Measurements from ENCODE around the gene RDH14. TPM values are rescaled to one million over a fixed set of nuclear protein-coding genes. Genes with fewer than 3 reads are reported as not detected.

RDH14 gene
- polyA plus RNA-seq, 2 of the 4 experiments (the other 2 are of a cell fraction) = 37.0 to 44.5 TPM

GRCh38 chr2:18603854-18604530 lies 43.5 kb upstream of the RDH14 start:
- POLR2A ChIA-PET = no interaction called here
- no peak overlapping the region for H3K4me3 ChIP-seq
- H3K4me1 ChIP-seq = no peaks in the 10 kb centered on the region
- ATAC-seq (no peak), FAIRE-seq (no peak), DNase-seq (ENCODE audit: low read depth in 1 of 2, low spot score in 1 of 2) (no peak)
- H3K9me3 ChIP-seq = no peaks in the 10 kb centered on the region
- no peak for TF ChIP-seq MYC (IDR thresholded peaks at IDR 0.05; ENCODE audit: borderline replicate concordance, low read length)
- TF ChIP-seq PHF8 (IDR thresholded peaks at IDR 0.05; ENCODE audit: borderline replicate concordance, low read depth) = no peak
- TF ChIP-seq HOXB5 (CRISPR knock-in tag; IDR thresholded peaks at IDR 0.05) = no peak
- TF ChIP-seq HMGXB4 (CRISPR knock-in tag; IDR thresholded peaks at IDR 0.05; ENCODE audit: borderline replicate concordance) = no peak
- no peak for TF ChIP-seq JUN (IDR thresholded peaks at IDR 0.05)
- no peak for TF ChIP-seq CTCF (IDR thresholded peaks at IDR 0.05)
- no peak overlapping the region for H3K4me2 ChIP-seq
- CTCF ChIA-PET = no interaction called here
- H3K27ac ChIP-seq = no peak overlapping the region
- 64% methylated on average over 3 of the region's 3 CpGs for WGBS (ENCODE audit: missing lambda C conversion rate)

GRCh38 chr2:18602298-18602697 lies 41.8 kb upstream of the RDH14 start:
- POLR2A ChIA-PET = no interaction called here
- H3K27ac ChIP-seq = no peak overlapping the region
- FAIRE-seq = no peak

More at GRCh38 chr2:18602298-18602697, 41.8 kb upstream of the RDH14 start:
- H3K4me3 ChIP-seq = no peak overlapping the region
- TF ChIP-seq FOSL2 (IDR thresholded peaks at IDR 0.05) (no peak), FOSL2 (CRISPR knock-in tag; IDR thresholded peaks at IDR 0.05) (no peak), USF2 (IDR thresholded peaks at IDR 0.05) (no peak), PHF8 (IDR thresholded peaks at IDR 0.05; ENCODE audit: borderline replicate concordance, low read depth) (no peak), ZNF302 (CRISPR knock-in tag; IDR thresholded peaks at IDR 0.05) (no peak), RCOR1 (IDR thresholded peaks at IDR 0.05; ENCODE audit: low read depth, low read length) (no peak), CEBPB (IDR thresholded peaks at IDR 0.05) (no peak), ELK1 (IDR thresholded peaks at IDR 0.05; ENCODE audit: low read depth, low read length) (no peak), RAD21 (conservative IDR thresholded peaks at IDR 0.05 in 1 of 2, IDR thresholded peaks at IDR 0.05 in 1 of 2) (no peak), HES2 (IDR thresholded peaks at IDR 0.05) (no peak), SREBF2 (IDR thresholded peaks at IDR 0.05) (no peak), GATA3 (IDR thresholded peaks at IDR 0.05; ENCODE audit: borderline replicate concordance) (no peak), JUNB (IDR thresholded peaks at IDR 0.05) (no peak), TFCP2L1 (CRISPR knock-in tag; IDR thresholded peaks at IDR 0.05) (no peak), MAX (IDR thresholded peaks at IDR 0.05) (no peak), SMC3 (IDR thresholded peaks at IDR 0.05) (no peak), NR3C1 (IDR thresholded peaks at IDR 0.05) (no peak), FOXS1 (CRISPR knock-in tag; IDR thresholded peaks at IDR 0.05) (no peak), CBX2 (IDR thresholded peaks at IDR 0.05; ENCODE audit: borderline replicate concordance, low read depth) (no peak), JUN (IDR thresholded peaks at IDR 0.05) (no peak)
- no peaks in the 10 kb centered on the region for H3K4me1 ChIP-seq
- WGBS (ENCODE audit: missing lambda C conversion rate) = 44% methylated on average over 2 of the region's 2 CpGs
- no peaks in the 10 kb centered on the region for H3K9me3 ChIP-seq
- DNase-seq (ENCODE audit: low read depth in 1 of 2, low spot score in 1 of 2) = no peak
- no peak for ATAC-seq
- CTCF ChIA-PET = no interaction called here
- H3K4me2 ChIP-seq = no peak overlapping the region

All from A549 (cell line).